GM13976 (cell line): ENCODE results near the gene S1PR4.

ENCODE experiments used
- DNase-seq: peaks from one replicate; pipeline ENCODE4 v3.0.0; 2012; ENCODE audit warnings: low spot score
- in situ Hi-C: fragments of 300-500 bp; cut with MboI; formaldehyde crosslinking; loops from one replicate; pipeline ENCODE4 v1.12.0; 2022; ENCODE audit warnings: low sequenced_read_pairs, mixed read lengths, inconsistent platforms; ENCODE audit not compliant: unreplicated experiment
- TF ChIP-seq, protein P1 (sequence below): IDR thresholded peaks from 2 replicates; pipeline ENCODE4 v1.5.1; 2012; ENCODE audit warnings: borderline replicate concordance, mild to moderate bottlenecking; ENCODE audit not compliant: insufficient read depth; ENCODE audit errors: extremely low read depth, missing control alignments, control extremely low read depth

S1PR4 gene

GRCh38 chr19:3136684-3137055, 41.9 kb upstream of the S1PR4 start:
- in situ Hi-C loops = no loop called here
- DNase-seq = no peak
- TF ChIP-seq, protein P1, sequence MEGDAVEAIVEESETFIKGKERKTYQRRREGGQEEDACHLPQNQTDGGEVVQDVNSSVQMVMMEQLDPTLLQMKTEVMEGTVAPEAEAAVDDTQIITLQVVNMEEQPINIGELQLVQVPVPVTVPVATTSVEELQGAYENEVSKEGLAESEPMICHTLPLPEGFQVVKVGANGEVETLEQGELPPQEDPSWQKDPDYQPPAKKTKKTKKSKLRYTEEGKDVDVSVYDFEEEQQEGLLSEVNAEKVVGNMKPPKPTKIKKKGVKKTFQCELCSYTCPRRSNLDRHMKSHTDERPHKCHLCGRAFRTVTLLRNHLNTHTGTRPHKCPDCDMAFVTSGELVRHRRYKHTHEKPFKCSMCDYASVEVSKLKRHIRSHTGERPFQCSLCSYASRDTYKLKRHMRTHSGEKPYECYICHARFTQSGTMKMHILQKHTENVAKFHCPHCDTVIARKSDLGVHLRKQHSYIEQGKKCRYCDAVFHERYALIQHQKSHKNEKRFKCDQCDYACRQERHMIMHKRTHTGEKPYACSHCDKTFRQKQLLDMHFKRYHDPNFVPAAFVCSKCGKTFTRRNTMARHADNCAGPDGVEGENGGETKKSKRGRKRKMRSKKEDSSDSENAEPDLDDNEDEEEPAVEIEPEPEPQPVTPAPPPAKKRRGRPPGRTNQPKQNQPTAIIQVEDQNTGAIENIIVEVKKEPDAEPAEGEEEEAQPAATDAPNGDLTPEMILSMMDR = no peak

DNA sequence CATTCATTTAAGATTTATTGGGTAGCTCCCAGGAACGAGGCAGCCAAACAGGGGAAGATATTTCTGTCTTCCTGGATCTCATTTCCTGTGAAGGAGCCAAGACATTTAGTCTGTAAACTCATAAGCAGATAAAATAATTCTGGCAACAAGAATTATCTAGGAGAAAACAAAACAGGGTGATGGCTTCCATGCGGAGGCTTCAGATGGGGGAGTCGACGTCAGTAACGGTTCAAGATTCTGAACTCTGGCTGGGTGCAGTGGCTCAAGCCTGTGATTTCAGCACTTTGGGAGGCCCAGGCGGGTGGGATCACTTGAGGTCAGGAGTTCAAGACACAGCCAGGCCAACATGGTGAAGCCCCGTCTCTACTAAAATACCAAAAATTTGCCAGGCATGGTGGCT, 41.5 kb upstream of the S1PR4 start:
- TF ChIP-seq, protein P1 = no peak
- no peak for DNase-seq
- in situ Hi-C loops = no loop called here

DNA sequence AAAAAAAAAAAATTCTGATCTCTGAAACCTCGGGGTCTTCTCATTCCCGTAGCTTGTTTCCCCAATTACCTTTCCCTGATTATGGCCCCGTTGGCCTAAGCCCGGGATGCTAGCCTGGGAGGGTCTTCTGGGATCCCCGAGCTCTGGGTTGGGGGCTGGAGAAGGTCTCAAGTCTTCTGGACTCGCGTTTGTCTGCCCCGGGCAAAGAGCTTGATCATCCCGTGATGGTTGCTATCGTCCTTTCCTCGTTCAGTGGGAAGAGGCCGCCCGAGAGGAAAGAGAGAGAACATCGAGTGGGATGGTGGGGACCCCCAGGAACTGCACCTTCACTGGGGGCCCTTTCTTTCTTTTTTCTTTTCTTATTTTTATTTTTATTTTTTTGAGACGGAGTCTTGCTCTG, 40.3 kb upstream of the S1PR4 start:
- TF ChIP-seq, protein P1 = no peak
- in situ Hi-C loops = no loop called here

GRCh38 chr19:3140667-3141038, 37.9 kb upstream of the S1PR4 start:
- no peak for DNase-seq
- in situ Hi-C loops = no loop called here
- TF ChIP-seq, protein P1 = no peak

More for the DNA sequence above, 40.3 kb upstream of the S1PR4 start:
- DNase-seq = no peak

DNA sequence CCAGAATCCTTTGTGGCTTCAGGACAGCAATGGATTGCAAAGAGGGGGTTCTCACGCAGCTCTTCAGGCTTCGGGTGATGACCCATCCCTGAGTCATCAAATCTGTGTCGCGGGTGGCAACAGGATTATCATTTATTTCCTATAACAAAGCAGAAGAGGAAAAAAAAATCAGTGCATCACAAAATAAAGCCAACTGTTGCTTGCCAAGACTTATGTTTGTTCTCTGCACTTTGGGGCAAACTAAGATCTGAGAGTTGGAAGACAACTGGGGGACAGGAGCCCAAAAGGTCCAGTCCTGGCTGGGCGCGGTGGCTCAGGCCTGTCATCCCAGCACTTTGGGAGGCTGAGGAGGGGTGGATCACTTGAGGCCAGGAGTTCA, 36.3 kb upstream of the S1PR4 start:
- no peak for DNase-seq
- TF ChIP-seq, protein P1 = no peak
- in situ Hi-C loops = no loop called here

DNA sequence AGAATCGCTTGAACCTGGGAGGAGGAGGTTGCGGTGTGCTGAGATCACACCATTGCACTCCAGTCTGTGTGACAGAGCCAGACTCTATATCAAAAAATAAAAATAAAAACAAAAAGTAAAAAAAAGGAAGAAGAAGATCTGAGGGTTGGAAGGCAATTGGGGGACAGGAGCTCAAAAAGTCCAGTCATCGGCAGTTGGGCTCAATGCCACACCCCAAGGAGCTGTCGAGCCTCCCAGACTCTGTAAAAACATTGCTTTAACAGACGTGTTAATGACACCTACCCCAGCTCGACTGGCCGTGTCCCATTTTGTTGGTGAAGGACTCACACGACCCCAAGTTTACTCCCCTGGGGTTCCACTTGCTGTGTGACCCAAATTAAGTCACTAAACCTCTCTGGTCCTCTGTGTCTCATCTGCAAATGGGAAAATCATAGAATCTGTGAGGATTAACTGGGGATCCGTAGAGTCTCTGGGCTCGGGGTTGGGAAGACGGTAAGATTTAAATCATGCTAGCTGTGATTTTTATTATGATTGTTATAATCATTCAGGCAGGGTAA, 35.7 kb upstream of the S1PR4 start:
- no peak for DNase-seq
- TF ChIP-seq, protein P1 = no peak
- in situ Hi-C loops = no loop called here
